ENCODE results near the gene PCDHGA12.
"Not testable (repeated sequence)": the region's sequence is repeated elsewhere in the genome, so short reads cannot be mapped to it uniquely, and the experiment has no call there.

PCDHGA12 gene

GRCh38 chr5:141421489-141421855 lies 8.8 kb upstream of the PCDHGA12 start:
- Histone ChIP-seq H3K27me3 (ENCODE audit: control insufficient read depth in 2 of 2, insufficient read depth in 2 of 2, low read length in 2 of 2) (no peaks in the 10 kb centered on the region), H3K4me1 (ENCODE audit: control insufficient read depth in 2 of 2, insufficient read depth in 2 of 2, low read length in 2 of 2) (no peaks in the 10 kb centered on the region), H3K27ac (ENCODE audit: low read depth in 2 of 2, low read length in 2 of 2) (no peak overlapping the region), H3K9ac (ENCODE audit: low read depth in 1 of 2, low read length in 2 of 2) (no peak overlapping the region), H3K36me3 (ENCODE audit: control insufficient read depth in 2 of 2, insufficient read depth in 2 of 2, low read length in 2 of 2) (no peaks in the 10 kb centered on the region), H3K4me3 (ENCODE audit: low read length in 2 of 2) (peak overlapping the region in 1 of 2 donors; percentile 47), H3K9me3 (ENCODE audit: control insufficient read depth in 2 of 2, low read length in 2 of 2) (peaks cover 45% of the 10 kb centered on the region in 2 donors)

- H3K4me3 ChIP-seq (ENCODE audit: low read length in 2 of 2): no peak overlapping the region
- no peak overlapping the region for H3K27ac ChIP-seq (ENCODE audit: low read depth in 2 of 2, low read length in 2 of 2)
- no peaks in the 10 kb centered on the region for H3K27me3 ChIP-seq (ENCODE audit: control insufficient read depth in 2 of 2, insufficient read depth in 2 of 2, low read length in 2 of 2)
- H3K36me3 ChIP-seq (ENCODE audit: control insufficient read depth in 2 of 2, insufficient read depth in 2 of 2, low read length in 2 of 2): no peaks in the 10 kb centered on the region
- H3K4me1 ChIP-seq (ENCODE audit: control insufficient read depth in 2 of 2, insufficient read depth in 2 of 2, low read length in 2 of 2): no peaks in the 10 kb centered on the region
- H3K9ac ChIP-seq (ENCODE audit: low read depth in 1 of 2, low read length in 2 of 2): no peak overlapping the region
- peaks cover 50 to 51% of the 10 kb centered on the region in 2 donors for H3K9me3 ChIP-seq (ENCODE audit: control insufficient read depth in 2 of 2, low read length in 2 of 2)
These were observed 7.5 kb upstream of the PCDHGA12 start for GRCh38 chr5:141422742-141423291.

GRCh38 chr5:141427783-141428426 lies 2.4 kb upstream of the PCDHGA12 start:
- Histone ChIP-seq H3K9me3 (ENCODE audit: control insufficient read depth in 2 of 2, low read length in 2 of 2) (peaks cover 35 to 39% of the 10 kb centered on the region in 2 donors), H3K4me1 (ENCODE audit: control insufficient read depth in 2 of 2, insufficient read depth in 2 of 2, low read length in 2 of 2) (no peaks in the 10 kb centered on the region), H3K27ac (ENCODE audit: low read depth in 2 of 2, low read length in 2 of 2) (no peak overlapping the region), H3K27me3 (ENCODE audit: control insufficient read depth in 2 of 2, insufficient read depth in 2 of 2, low read length in 2 of 2) (no peaks in the 10 kb centered on the region), H3K36me3 (ENCODE audit: control insufficient read depth in 2 of 2, insufficient read depth in 2 of 2, low read length in 2 of 2) (no peaks in the 10 kb centered on the region), H3K4me3 (ENCODE audit: low read length in 2 of 2) (no peak overlapping the region), H3K9ac (ENCODE audit: low read depth in 1 of 2, low read length in 2 of 2) (no peak overlapping the region)

- Histone ChIP-seq H3K36me3 (ENCODE audit: control insufficient read depth in 2 of 2, insufficient read depth in 2 of 2, low read length in 2 of 2) (no peaks in the 10 kb centered on the region), H3K27me3 (ENCODE audit: control insufficient read depth in 2 of 2, insufficient read depth in 2 of 2, low read length in 2 of 2) (no peaks in the 10 kb centered on the region), H3K27ac (ENCODE audit: low read depth in 2 of 2, low read length in 2 of 2) (no peak overlapping the region), H3K9me3 (ENCODE audit: control insufficient read depth in 2 of 2, low read length in 2 of 2) (peaks cover 25 to 35% of the 10 kb centered on the region in 2 donors), H3K9ac (ENCODE audit: low read depth in 1 of 2, low read length in 2 of 2) (no peak overlapping the region), H3K4me3 (ENCODE audit: low read length in 2 of 2) (peak overlapping the region; percentile 15 to 57), H3K4me1 (ENCODE audit: control insufficient read depth in 2 of 2, insufficient read depth in 2 of 2, low read length in 2 of 2) (no peaks in the 10 kb centered on the region)
These were observed 979 bp downstream of the PCDHGA12 start for GRCh38 chr5:141431286-141431685.

- H3K9me3 ChIP-seq (ENCODE audit: control insufficient read depth in 2 of 2, low read length in 2 of 2): peaks cover 21 to 32% of the 10 kb centered on the region in 2 donors
- not testable (repeated sequence) for H3K4me1 ChIP-seq (ENCODE audit: control insufficient read depth in 2 of 2, insufficient read depth in 2 of 2, low read length in 2 of 2); H3K9ac ChIP-seq (ENCODE audit: low read depth in 1 of 2, low read length in 2 of 2); H3K36me3 ChIP-seq (ENCODE audit: control insufficient read depth in 2 of 2, insufficient read depth in 2 of 2, low read length in 2 of 2); H3K27me3 ChIP-seq (ENCODE audit: control insufficient read depth in 2 of 2, insufficient read depth in 2 of 2, low read length in 2 of 2); H3K27ac ChIP-seq (ENCODE audit: low read depth in 2 of 2, low read length in 2 of 2)
- H3K4me3 ChIP-seq (ENCODE audit: low read length in 2 of 2): peak overlapping the region in 1 of 2 donors; percentile 57
These were observed 2.0 kb downstream of the PCDHGA12 start for GRCh38 chr5:141432308-141432707.

GRCh38 chr5:141432726-141433125 lies 2.4 kb downstream of the PCDHGA12 start:
- peaks cover 21 to 28% of the 10 kb centered on the region in 2 donors for H3K9me3 ChIP-seq (ENCODE audit: control insufficient read depth in 2 of 2, low read length in 2 of 2)
- not testable (repeated sequence) for H3K27me3 ChIP-seq (ENCODE audit: control insufficient read depth in 2 of 2, insufficient read depth in 2 of 2, low read length in 2 of 2); H3K4me3 ChIP-seq (ENCODE audit: low read length in 2 of 2)

GRCh38 chr5:141434006-141434405 lies 3.7 kb downstream of the PCDHGA12 start:
- no peaks in the 10 kb centered on the region for H3K36me3 ChIP-seq (ENCODE audit: control insufficient read depth in 2 of 2, insufficient read depth in 2 of 2, low read length in 2 of 2)
- no peak overlapping the region for H3K9ac ChIP-seq (ENCODE audit: low read depth in 1 of 2, low read length in 2 of 2)
- H3K9me3 ChIP-seq (ENCODE audit: control insufficient read depth in 2 of 2, low read length in 2 of 2): peaks cover 12 to 25% of the 10 kb centered on the region in 2 donors
- H3K4me1 ChIP-seq (ENCODE audit: control insufficient read depth in 2 of 2, insufficient read depth in 2 of 2, low read length in 2 of 2): no peaks in the 10 kb centered on the region
- H3K27me3 ChIP-seq (ENCODE audit: control insufficient read depth in 2 of 2, insufficient read depth in 2 of 2, low read length in 2 of 2): no peaks in the 10 kb centered on the region
- H3K4me3 ChIP-seq (ENCODE audit: low read length in 2 of 2): no peak overlapping the region
- no peak overlapping the region for H3K27ac ChIP-seq (ENCODE audit: low read depth in 2 of 2, low read length in 2 of 2)

More at GRCh38 chr5:141432726-141433125, 2.4 kb downstream of the PCDHGA12 start:
- not testable (repeated sequence) for H3K36me3 ChIP-seq (ENCODE audit: control insufficient read depth in 2 of 2, insufficient read depth in 2 of 2, low read length in 2 of 2); H3K9ac ChIP-seq (ENCODE audit: low read depth in 1 of 2, low read length in 2 of 2); H3K4me1 ChIP-seq (ENCODE audit: control insufficient read depth in 2 of 2, insufficient read depth in 2 of 2, low read length in 2 of 2); H3K27ac ChIP-seq (ENCODE audit: low read depth in 2 of 2, low read length in 2 of 2)

GRCh38 chr5:141437221-141437620 lies 6.9 kb downstream of the PCDHGA12 start:
- H3K27ac ChIP-seq (ENCODE audit: low read depth in 2 of 2, low read length in 2 of 2): no peak overlapping the region
- no peaks in the 10 kb centered on the region for H3K36me3 ChIP-seq (ENCODE audit: control insufficient read depth in 2 of 2, insufficient read depth in 2 of 2, low read length in 2 of 2)
- no peaks in the 10 kb centered on the region for H3K4me1 ChIP-seq (ENCODE audit: control insufficient read depth in 2 of 2, insufficient read depth in 2 of 2, low read length in 2 of 2)
- H3K9me3 ChIP-seq (ENCODE audit: control insufficient read depth in 2 of 2, low read length in 2 of 2): peaks cover 13 to 21% of the 10 kb centered on the region in 2 donors
- no peak overlapping the region for H3K4me3 ChIP-seq (ENCODE audit: low read length in 2 of 2)
- no peaks in the 10 kb centered on the region for H3K27me3 ChIP-seq (ENCODE audit: control insufficient read depth in 2 of 2, insufficient read depth in 2 of 2, low read length in 2 of 2)
- H3K9ac ChIP-seq (ENCODE audit: low read depth in 1 of 2, low read length in 2 of 2): no peak overlapping the region

GRCh38 chr5:141439411-141440141 lies 9.3 kb downstream of the PCDHGA12 start:
- H3K4me3 ChIP-seq (ENCODE audit: low read length in 2 of 2): no peak overlapping the region
- no peaks in the 10 kb centered on the region for H3K4me1 ChIP-seq (ENCODE audit: control insufficient read depth in 2 of 2, insufficient read depth in 2 of 2, low read length in 2 of 2)
- H3K27ac ChIP-seq (ENCODE audit: low read depth in 2 of 2, low read length in 2 of 2): no peak overlapping the region
- no peak overlapping the region for H3K9ac ChIP-seq (ENCODE audit: low read depth in 1 of 2, low read length in 2 of 2)
- H3K36me3 ChIP-seq (ENCODE audit: control insufficient read depth in 2 of 2, insufficient read depth in 2 of 2, low read length in 2 of 2): no peaks in the 10 kb centered on the region
- H3K9me3 ChIP-seq (ENCODE audit: control insufficient read depth in 2 of 2, low read length in 2 of 2): peaks cover 10 to 20% of the 10 kb centered on the region in 2 donors
- H3K27me3 ChIP-seq (ENCODE audit: control insufficient read depth in 2 of 2, insufficient read depth in 2 of 2, low read length in 2 of 2): no peaks in the 10 kb centered on the region

GRCh38 chr5:141440341-141440740 lies 10.0 kb downstream of the PCDHGA12 start:
- Histone ChIP-seq H3K27ac (ENCODE audit: low read depth in 2 of 2, low read length in 2 of 2) (no peak overlapping the region), H3K4me3 (ENCODE audit: low read length in 2 of 2) (no peak overlapping the region), H3K4me1 (ENCODE audit: control insufficient read depth in 2 of 2, insufficient read depth in 2 of 2, low read length in 2 of 2) (no peaks in the 10 kb centered on the region), H3K9ac (ENCODE audit: low read depth in 1 of 2, low read length in 2 of 2) (no peak overlapping the region), H3K36me3 (ENCODE audit: control insufficient read depth in 2 of 2, insufficient read depth in 2 of 2, low read length in 2 of 2) (no peaks in the 10 kb centered on the region), H3K9me3 (ENCODE audit: control insufficient read depth in 2 of 2, low read length in 2 of 2) (peaks cover 10 to 20% of the 10 kb centered on the region in 2 donors), H3K27me3 (ENCODE audit: control insufficient read depth in 2 of 2, insufficient read depth in 2 of 2, low read length in 2 of 2) (no peaks in the 10 kb centered on the region)

Measured in mucosa of rectum (tissue), 2 donors.